K562 (cell line): ENCODE measurements around the gene SEMA4F. TPM values are rescaled to one million over a fixed set of nuclear protein-coding genes. Genes with fewer than 3 reads are reported as not detected.

Source experiments
- ATF1 ChIP-seq, 2 experiments: fragments of 450-650 bp in 1 of 2; IDR thresholded peaks; 2 replicates each; pipeline ENCODE4 v1.6.1; 2016; ENCODE audit warnings: missing compliant biosample characterization in 1 of 2, missing genetic modification characterization in 1 of 2
- CXXC5 ChIP-seq: fragments of 250-450 bp; sonication (Bioruptor Pico); IDR thresholded peaks from 2 replicates; pipeline ENCODE4 v1.8.0; 2022; ENCODE audit warnings: inconsistent platforms, mild to moderate bottlenecking, moderate library complexity
- FOS ChIP-seq: IDR thresholded peaks from 3 replicates; pipeline ENCODE4 v1.6.1; 2011; ENCODE audit not compliant: insufficient read length; ENCODE audit errors: extremely low read depth
- FOXP1 ChIP-seq: sonication (generic); formaldehyde crosslinking; IDR thresholded peaks from 2 replicates; pipeline ENCODE4 v1.8.0; 2022; ENCODE audit warnings: mild to moderate bottlenecking, missing genetic modification reagents
- MEIS2 ChIP-seq: fragments of 450-650 bp; IDR thresholded peaks from 2 replicates; pipeline ENCODE4 v1.6.1; 2014; ENCODE audit warnings: mild to moderate bottlenecking; ENCODE audit not compliant: partially characterized antibody
- POLR2A ChIP-seq: fragments of 450-650 bp; conservative IDR thresholded peaks from 2 replicates; pipeline ENCODE4 v1.6.1; 2016
- POLR2G ChIP-seq: fragments of 200-400 bp; formaldehyde crosslinking; IDR thresholded peaks from 2 replicates; pipeline ENCODE4 v1.6.1; 2017; ENCODE audit warnings: low read depth, mild to moderate bottlenecking, antibody characterized with exemption, low read length, moderate library complexity
- RBFOX2 ChIP-seq: fragments of 200-400 bp; formaldehyde crosslinking; IDR thresholded peaks from 2 replicates; pipeline ENCODE4 v1.6.1; 2017; ENCODE audit warnings: low read depth, mild to moderate bottlenecking, low read length, moderate library complexity
- SP1 ChIP-seq: sonication (generic); formaldehyde crosslinking; IDR thresholded peaks from 2 replicates; pipeline ENCODE4 v1.8.1; 2022; ENCODE audit warnings: mild to moderate bottlenecking, missing genetic modification reagents
- SP2 ChIP-seq: IDR thresholded peaks from 2 replicates; pipeline ENCODE4 v1.6.1; 2011; ENCODE audit warnings: mild to moderate bottlenecking, low read depth, low read length, moderate library complexity; ENCODE audit not compliant: poor library complexity, severe bottlenecking; ENCODE audit errors: extremely low read depth
- SPI1 ChIP-seq: IDR thresholded peaks from 2 replicates; pipeline ENCODE4 v1.6.1; 2011; ENCODE audit warnings: low read depth, low read length, control low read depth, borderline replicate concordance
- ZNF217 ChIP-seq: sonication (generic); formaldehyde crosslinking; IDR thresholded peaks from 2 replicates; pipeline ENCODE4 v1.8.0; 2022; ENCODE audit warnings: mild to moderate bottlenecking, missing genetic modification reagents
- polyA plus RNA-seq, 8 experiments: library from polyadenylated mRNA; depleted of rRNA in 4 of 8; stranded (reverse) in 5 of 8; unstranded in 3 of 8; fragments of >200 nt; fragmentation: Nextera tagmentation in 2 of 8; fragmentation: Illumina TruSeq in 1 of 8; extraction: Ambion mirVana in 2 of 8; extraction: Trizol in 1 of 8; gene quantifications; 2 replicates each; pipeline versions ENCODE4 v1.2.1 to v1.2.3, GENCODE V29; 2011 to 2014; ENCODE audit warnings: inconsistent platforms in 1 of 8, missing spikeins in 1 of 8
- total RNA-seq, 7 experiments: library from RNA; depleted of rRNA in 6 of 7; stranded (reverse); fragments of >200 nt in 6 of 7; fragmentation: Illumina TruSeq in 2 of 7; extraction: Trizol in 2 of 7; gene quantifications; 2 replicates each; pipeline versions ENCODE4 v1.2.1 to v1.2.3, GENCODE V29; 2011 to 2021; ENCODE audit warnings: low replicate concordance in 1 of 7
- TF ChIP-seq, protein P1 (sequence below), 2 experiments: IDR thresholded peaks in 1 of 2; conservative IDR thresholded peaks in 1 of 2; 2 replicates each; pipeline ENCODE4 v1.6.1; 2016; ENCODE audit warnings: low read depth in 2 of 2, mild to moderate bottlenecking in 1 of 2, missing compliant biosample characterization in 1 of 2, missing genetic modification characterization in 1 of 2, moderate library complexity in 1 of 2
- TF ChIP-seq, protein P2 (sequence below): fragments of 450-650 bp; formaldehyde crosslinking; IDR thresholded peaks from 2 replicates; pipeline ENCODE4 v1.4.0; 2020; ENCODE audit warnings: mild to moderate bottlenecking, moderate library complexity
- TF ChIP-seq, protein P3 (sequence below): fragments of 250-450 bp; sonication (Bioruptor Pico); IDR thresholded peaks from 2 replicates; pipeline ENCODE4 v1.8.0; 2022; ENCODE audit warnings: inconsistent platforms, mild to moderate bottlenecking, moderate library complexity, borderline replicate concordance

The SEMA4F gene
- total and polyA plus RNA-seq, 9 of the 15 experiments (the other 6 are each of a cell fraction or from before 2014, with no cell fraction given) = 0.08 to 1.6 (median 0.33) TPM

DNA sequence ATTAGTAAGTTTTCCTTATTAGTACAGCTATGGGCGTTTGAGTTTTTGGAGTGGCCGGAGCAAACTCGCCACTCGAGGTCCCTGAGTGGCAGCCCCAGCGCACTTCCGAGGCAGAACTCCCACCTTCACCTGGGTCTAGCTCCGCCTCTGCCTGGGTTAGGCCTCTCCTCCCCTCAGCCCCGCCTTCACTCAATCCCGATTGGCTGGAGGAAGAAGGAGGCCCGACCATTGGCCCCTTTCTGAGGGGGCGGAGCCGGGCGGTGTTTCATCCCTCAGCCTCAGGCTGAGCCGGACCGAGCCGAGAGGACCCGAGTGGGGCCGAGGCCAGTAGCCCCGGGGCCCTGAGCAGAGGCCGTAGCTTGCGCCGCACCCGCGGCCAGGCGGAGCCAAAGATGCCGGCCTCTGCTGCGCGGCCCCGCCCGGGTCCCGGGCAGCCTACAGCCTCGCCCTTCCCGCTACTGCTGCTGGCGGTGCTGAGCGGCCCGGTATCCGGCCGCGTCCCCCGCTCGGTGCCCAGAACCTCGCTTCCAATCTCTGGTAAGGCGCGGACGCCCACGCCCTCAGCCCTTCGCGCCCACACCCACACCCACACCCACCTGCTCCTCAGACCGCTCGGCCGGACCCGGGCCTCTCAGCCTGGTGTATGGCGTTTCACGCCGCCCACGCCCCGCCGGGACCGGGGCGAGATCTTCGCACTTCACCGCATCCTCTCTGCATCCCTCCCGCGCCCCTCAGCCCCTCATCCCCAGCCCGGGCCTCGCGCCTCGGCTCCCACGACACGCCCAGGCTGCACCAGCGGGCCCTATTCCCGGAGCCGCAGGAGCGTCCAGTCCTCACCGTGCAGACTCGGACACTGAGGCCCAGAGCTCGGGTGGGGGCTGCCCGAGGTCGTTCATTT is at the start of gene SEMA4F (continued):
- TF ChIP-seq, protein P1, sequence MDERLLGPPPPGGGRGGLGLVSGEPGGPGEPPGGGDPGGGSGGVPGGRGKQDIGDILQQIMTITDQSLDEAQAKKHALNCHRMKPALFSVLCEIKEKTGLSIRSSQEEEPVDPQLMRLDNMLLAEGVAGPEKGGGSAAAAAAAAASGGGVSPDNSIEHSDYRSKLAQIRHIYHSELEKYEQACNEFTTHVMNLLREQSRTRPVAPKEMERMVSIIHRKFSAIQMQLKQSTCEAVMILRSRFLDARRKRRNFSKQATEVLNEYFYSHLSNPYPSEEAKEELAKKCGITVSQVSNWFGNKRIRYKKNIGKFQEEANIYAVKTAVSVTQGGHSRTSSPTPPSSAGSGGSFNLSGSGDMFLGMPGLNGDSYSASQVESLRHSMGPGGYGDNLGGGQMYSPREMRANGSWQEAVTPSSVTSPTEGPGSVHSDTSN (CRISPR knock-in tag; IDR thresholded peaks at IDR 0.05; ENCODE audit: low read depth) = no peak; the same call in 1 of the 2 replicates
- TF ChIP-seq, protein P1 (tag; conservative IDR thresholded peaks at IDR 0.05; ENCODE audit: low read depth) = peak; percentile 75
- TF ChIP-seq ZNF217 (CRISPR knock-in tag) (no peak), FOS (peak; percentile 81), ATF1 (CRISPR knock-in tag; IDR thresholded peaks at IDR 0.05) (no peak), ATF1 (tag; IDR thresholded peaks at IDR 0.05) (peak; percentile 15; the same call in 1 of the 2 replicates), POLR2A (peak; percentile 47; the same call in 1 of the 2 replicates), SPI1 (no peak), MEIS2 (peak; percentile 16), RBFOX2 (peak; percentile 36; the same call in 1 of the 2 replicates), SP2 (peak; percentile 51), POLR2G (peak; percentile 58), FOXP1 (no peak), CXXC5 (CRISPR knock-in tag) (peak; percentile 23; the same call in 1 of the 2 replicates), SP1 (peak; percentile 64; the same call in 1 of the 2 replicates)
- TF ChIP-seq, protein P2, sequence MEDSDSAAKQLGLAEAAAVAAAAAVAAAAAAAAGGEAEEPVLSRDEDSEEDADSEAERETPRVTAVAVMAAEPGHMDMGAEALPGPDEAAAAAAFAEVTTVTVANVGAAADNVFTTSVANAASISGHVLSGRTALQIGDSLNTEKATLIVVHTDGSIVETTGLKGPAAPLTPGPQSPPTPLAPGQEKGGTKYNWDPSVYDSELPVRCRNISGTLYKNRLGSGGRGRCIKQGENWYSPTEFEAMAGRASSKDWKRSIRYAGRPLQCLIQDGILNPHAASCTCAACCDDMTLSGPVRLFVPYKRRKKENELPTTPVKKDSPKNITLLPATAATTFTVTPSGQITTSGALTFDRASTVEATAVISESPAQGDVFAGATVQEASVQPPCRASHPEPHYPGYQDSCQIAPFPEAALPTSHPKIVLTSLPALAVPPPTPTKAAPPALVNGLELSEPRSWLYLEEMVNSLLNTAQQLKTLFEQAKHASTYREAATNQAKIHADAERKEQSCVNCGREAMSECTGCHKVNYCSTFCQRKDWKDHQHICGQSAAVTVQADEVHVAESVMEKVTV (CRISPR knock-in tag) = peak; percentile 79
- TF ChIP-seq, protein P3, sequence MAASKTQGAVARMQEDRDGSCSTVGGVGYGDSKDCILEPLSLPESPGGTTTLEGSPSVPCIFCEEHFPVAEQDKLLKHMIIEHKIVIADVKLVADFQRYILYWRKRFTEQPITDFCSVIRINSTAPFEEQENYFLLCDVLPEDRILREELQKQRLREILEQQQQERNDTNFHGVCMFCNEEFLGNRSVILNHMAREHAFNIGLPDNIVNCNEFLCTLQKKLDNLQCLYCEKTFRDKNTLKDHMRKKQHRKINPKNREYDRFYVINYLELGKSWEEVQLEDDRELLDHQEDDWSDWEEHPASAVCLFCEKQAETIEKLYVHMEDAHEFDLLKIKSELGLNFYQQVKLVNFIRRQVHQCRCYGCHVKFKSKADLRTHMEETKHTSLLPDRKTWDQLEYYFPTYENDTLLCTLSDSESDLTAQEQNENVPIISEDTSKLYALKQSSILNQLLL (CRISPR knock-in tag) = no peak
